Measurements from ENCODE around the gene BSN. TPM values are rescaled to one million over a fixed set of nuclear protein-coding genes. Genes with fewer than 3 reads are reported as not detected.

Gene BSN
- total and polyA plus RNA-seq, 2 experiments from 2014 or later = 0.50 to 5.1 TPM

- no peak overlapping the region for H3K4me2 ChIP-seq
- no peak for DNase-seq (ENCODE audit: low spot score)
- peaks cover 8% of the 10 kb centered on the region for H3K27me3 Mint-ChIP-seq (ENCODE audit: insufficient read depth, low read depth, poor library complexity)
- no peaks in the 10 kb centered on the region for H4K20me1 ChIP-seq (replicated peaks; ENCODE audit: insufficient read depth)
- no peak overlapping the region for H2AFZ ChIP-seq
- no peak overlapping the region for H3K4me3 ChIP-seq
- no peaks in the 10 kb centered on the region for H3F3A ChIP-seq (replicated peaks; ENCODE audit: low read depth)
- H3K4me1 Mint-ChIP-seq = 0 out of 3 replicates have a peak, but pooled peaks cover 3% of the 10 kb centered on the region
- H3K4me3 Mint-ChIP-seq = no peak overlapping the region
- no peaks in the 10 kb centered on the region for H3K4me1 ChIP-seq (ENCODE audit: insufficient read depth)
- TF ChIP-seq CTCF (conservative IDR thresholded peaks at IDR 0.05; ENCODE audit: low read depth in 2 of 2) (no peak), EZH2phosphoT487 (IDR thresholded peaks at IDR 0.05; ENCODE audit: unreplicated experiment) (no peak), ETS1 (IDR thresholded peaks at IDR 0.05) (no peak), STAT1 (IDR thresholded peaks at IDR 0.05; ENCODE audit: unreplicated experiment) (no peak), ZNF331 (CRISPR knock-in tag; IDR thresholded peaks at IDR 0.05; ENCODE audit: low read depth) (no peak), ZNF114 (CRISPR knock-in tag; IDR thresholded peaks at IDR 0.05) (no peak), CREB1 (CRISPR knock-in tag; IDR thresholded peaks at IDR 0.05; ENCODE audit: low read depth) (no peak), EZH2 (IDR thresholded peaks at IDR 0.05; ENCODE audit: low read depth, unreplicated experiment) (no peak), REST (IDR thresholded peaks at IDR 0.05; ENCODE audit: unreplicated experiment) (no peak)
- H3K79me2 ChIP-seq (replicated peaks; ENCODE audit: insufficient read depth) = no peaks in the 10 kb centered on the region
- no peaks in the 10 kb centered on the region; the same call in 2 of the 3 replicates for H3K9me3 Mint-ChIP-seq
- no peaks in the 10 kb centered on the region for H3K36me3 Mint-ChIP-seq (ENCODE audit: low read depth)
- no peaks in the 10 kb centered on the region for H3K9me2 ChIP-seq (ENCODE audit: insufficient read depth)
- H3K27ac Mint-ChIP-seq = no peak overlapping the region
- no peak overlapping the region for H3K27ac ChIP-seq (ENCODE audit: low read depth)
- no peaks in the 10 kb centered on the region for H3K27me3 ChIP-seq (ENCODE audit: insufficient read depth)
- H3K36me3 ChIP-seq (ENCODE audit: insufficient read depth) = no peaks in the 10 kb centered on the region
- no peak for ATAC-seq
Measured at GRCh38 chr3:49601358-49602048, 47.2 kb downstream of the BSN start.
